ENCODE data around the gene KRT4.

- TF ChIP-seq FOXK2 (IDR thresholded peaks at IDR 0.05) (no peak), FOXA1 (IDR thresholded peaks at IDR 0.05) (no peak), L3MBTL2 (conservative IDR thresholded peaks at IDR 0.05) (no peak), BHLHE40 (IDR thresholded peaks at IDR 0.05; ENCODE audit: borderline replicate concordance) (no peak), NFRKB (IDR thresholded peaks at IDR 0.05) (no peak), ARNT (IDR thresholded peaks at IDR 0.05) (no peak), FOXM1 (IDR thresholded peaks at IDR 0.05; ENCODE audit: borderline replicate concordance) (no peak), PKNOX1 (IDR thresholded peaks at IDR 0.05) (no peak), ELF4 (IDR thresholded peaks at IDR 0.05) (no peak), SUZ12 (IDR thresholded peaks at IDR 0.05) (no peak), SP1 (IDR thresholded peaks at IDR 0.05) (no peak), LEF1 (IDR thresholded peaks at IDR 0.05; ENCODE audit: borderline replicate concordance) (no peak), ZNF384 (IDR thresholded peaks at IDR 0.05) (no peak)
These were observed 13.7 kb upstream of the KRT4 start for GRCh38 chr12:52827499-52828090.

Measured in HEK293T (cell line).